ENCODE measurements around the gene MRPS18C. TPM values are rescaled to one million over a fixed set of nuclear protein-coding genes. Genes with fewer than 3 reads are reported as not detected.
A peak's percentile ranks its signal among the peaks of the same experiment; 100 is the strongest.
"Not testable (repeated sequence)": the region's sequence is repeated elsewhere in the genome, so short reads cannot be mapped to it uniquely, and the experiment has no call there.

Gene MRPS18C
- total and polyA plus RNA-seq, 10 of the 15 experiments (the other 5 are each of a cell fraction or from before 2014, with no cell fraction given): 38.0 to 283 (median 78.8) TPM

- RAD21 ChIA-PET (ENCODE audit: unreplicated experiment): interaction anchor here (1.0 to 3.1 kb wide), 4 partner anchors 73 to 133 kb away, joined by 3 to 12 read pairs (median 4); no protein-coding TSS in a partner anchor
- H3K27ac ChIP-seq (ENCODE audit: control insufficient read depth, insufficient read depth); H3K36me3 ChIP-seq (ENCODE audit: control insufficient read depth in 2 of 2, insufficient read depth in 2 of 2, low read length in 1 of 2); H3K4me2 ChIP-seq (ENCODE audit: control insufficient read depth, insufficient read depth); DNase-seq (ENCODE audit: low read depth, low spot score); FAIRE-seq; H3K79me2 ChIP-seq (ENCODE audit: control insufficient read depth, insufficient read depth, low read length); POLR2A ChIA-PET; H3K4me3 ChIP-seq; H3K4me1 ChIP-seq (ENCODE audit: control insufficient read depth, insufficient read depth, low read length); BruUV-seq (replicated peaks); H3K27me3 ChIP-seq (replicated peaks in 1 of 2; ENCODE audit: control insufficient read depth in 2 of 2, insufficient read depth in 2 of 2, low read length in 1 of 2); H4K20me1 ChIP-seq (ENCODE audit: control insufficient read depth, insufficient read depth); H3K9ac ChIP-seq (ENCODE audit: control insufficient read depth, insufficient read depth, low read length); H3K9me3 ChIP-seq (replicated peaks; ENCODE audit: control insufficient read depth, insufficient read depth, low read length): not testable (repeated sequence)
- intact Hi-C loops (cut with micrococcal nuclease; ENCODE audit: unreplicated experiment): loop anchor here (1.0 to 10.0 kb wide), 3 partner anchors 73 to 746 kb away; no protein-coding TSS in a partner anchor
- WGBS (ENCODE audit: insufficient coverage, insufficient replicate concordance, low lambda C conversion rate, missing lambda C conversion rate): 40% methylated on average over 3 of the region's 3 CpGs
- in situ Hi-C loops (cut with MboI): loop anchor here (10.0 kb wide), 1 partner anchor 1006 kb away; no protein-coding TSS in a partner anchor
- TF ChIP-seq YY1 (IDR thresholded peaks at IDR 0.05; ENCODE audit: low read depth, low read length) (peak; percentile 93), CTCF (IDR thresholded peaks at IDR 0.05 in 2 of 3, conservative IDR thresholded peaks at IDR 0.05 in 1 of 3; ENCODE audit: control insufficient read depth in 2 of 3, extremely low read depth in 1 of 3, insufficient read depth in 1 of 3, low read depth in 3 of 3, low read length in 3 of 3) (peak; percentile 42 to 73 (median 57)), RAD21 (IDR thresholded peaks at IDR 0.05; ENCODE audit: insufficient read depth, low read depth, low read length) (peak; percentile 75), SMC3 (IDR thresholded peaks at IDR 0.05; ENCODE audit: borderline replicate concordance, low read length) (peak; percentile 46; the same call in 1 of the 2 replicates), HDGF (IDR thresholded peaks at IDR 0.05) (0 out of 2 replicates have a peak, but pooled peaks have one; percentile 42)
- CTCF ChIA-PET: interaction anchor here (0.6 to 4.4 kb wide), 14 partner anchors 11 to 1020 kb away, joined by 3 to 85 read pairs (median 4); no protein-coding TSS in a partner anchor
- H2AFZ ChIP-seq (ENCODE audit: control insufficient read depth, low read depth, low read length): peak overlapping the region; percentile 81
- SMC1A ChIA-PET (ENCODE audit: uncharacterized antibody, unreplicated experiment): interaction anchor here (0.9 to 3.7 kb wide), 8 partner anchors 29 to 138 kb away, joined by 3 to 18 read pairs (median 4); no protein-coding TSS in a partner anchor
- peak; percentile 83 for ATAC-seq
Observed at GRCh38 chr4:83509156-83509585, 53.3 kb downstream of the MRPS18C start.

All from GM12878 (cell line).